NT2/D1 (cell line): Measurements from ENCODE around the gene HDDC3.

ENCODE experiments used
- SUZ12 ChIP-seq: IDR thresholded peaks from 2 replicates; pipeline ENCODE4 v1.6.1; 2011; ENCODE audit not compliant: insufficient read length, insufficient read depth; ENCODE audit errors: extremely low read depth
- YY1 ChIP-seq: IDR thresholded peaks from 2 replicates; pipeline ENCODE4 v1.6.1; 2011; ENCODE audit not compliant: insufficient read length, insufficient read depth
- ZNF274 ChIP-seq: IDR thresholded peaks from 2 replicates; pipeline ENCODE4 v1.6.1; 2011; ENCODE audit warnings: mild to moderate bottlenecking, low read depth, low read length

GRCh38 chr15:90915216-90915807 lies 17.0 kb downstream of the HDDC3 start:
- no peak for TF ChIP-seq YY1
- no peak for TF ChIP-seq ZNF274
- no peak for TF ChIP-seq SUZ12
